ENCODE data around the gene PTGER2.

Gene PTGER2

DNA sequence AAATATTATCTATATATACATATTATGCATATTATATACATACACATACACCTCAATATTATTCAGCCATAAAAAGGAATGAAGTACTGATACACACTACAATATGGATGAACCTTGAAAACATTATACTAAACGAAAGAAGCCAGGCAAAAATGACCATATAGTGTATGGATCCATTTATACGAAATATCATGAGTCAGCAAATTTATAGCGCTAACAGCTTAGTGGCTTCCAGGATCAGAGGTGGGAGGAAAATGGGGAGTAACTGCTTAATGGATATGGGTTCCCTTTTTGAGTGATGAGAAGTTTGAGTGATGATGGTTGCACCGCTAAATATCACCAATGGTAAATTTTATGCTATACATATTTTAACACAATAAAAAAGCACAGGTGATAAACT, 32.7 kb downstream of the PTGER2 start:
- Histone ChIP-seq H3F3A (ENCODE audit: low read depth) (no peaks in the 10 kb centered on the region), H3K79me2 (ENCODE audit: insufficient read depth, low read length) (no peaks in the 10 kb centered on the region), H3K4me1 (ENCODE audit: insufficient read depth, low read length, poor library complexity, severe bottlenecking) (peaks cover 2% of the 10 kb centered on the region), H3K9ac (ENCODE audit: low read depth, low read length, poor library complexity, severe bottlenecking) (no peak overlapping the region), H3K36me3 (ENCODE audit: insufficient read depth, low read length) (no peaks in the 10 kb centered on the region), H3K9me3 (ENCODE audit: insufficient read depth, low read depth, low read length) (no peaks in the 10 kb centered on the region), H4K20me1 (ENCODE audit: insufficient read depth, low read length, poor library complexity, severe bottlenecking) (no peaks in the 10 kb centered on the region), H3K4me3 (ENCODE audit: low read length, poor library complexity, severe bottlenecking) (no peak overlapping the region), H3K9me2 (replicated peaks; ENCODE audit: low read depth, low read length) (no peaks in the 10 kb centered on the region), H3K27me3 (ENCODE audit: insufficient read depth, low read length, poor library complexity, severe bottlenecking) (peaks cover 47% of the 10 kb centered on the region), H2AFZ (ENCODE audit: low read length) (no peak overlapping the region), H3K4me2 (ENCODE audit: low read depth, low read length, poor library complexity, severe bottlenecking) (no peak overlapping the region)
- no peak for TF ChIP-seq EZH2phosphoT487 (IDR thresholded peaks at IDR 0.05; ENCODE audit: borderline replicate concordance)
- TF ChIP-seq, protein P1, sequence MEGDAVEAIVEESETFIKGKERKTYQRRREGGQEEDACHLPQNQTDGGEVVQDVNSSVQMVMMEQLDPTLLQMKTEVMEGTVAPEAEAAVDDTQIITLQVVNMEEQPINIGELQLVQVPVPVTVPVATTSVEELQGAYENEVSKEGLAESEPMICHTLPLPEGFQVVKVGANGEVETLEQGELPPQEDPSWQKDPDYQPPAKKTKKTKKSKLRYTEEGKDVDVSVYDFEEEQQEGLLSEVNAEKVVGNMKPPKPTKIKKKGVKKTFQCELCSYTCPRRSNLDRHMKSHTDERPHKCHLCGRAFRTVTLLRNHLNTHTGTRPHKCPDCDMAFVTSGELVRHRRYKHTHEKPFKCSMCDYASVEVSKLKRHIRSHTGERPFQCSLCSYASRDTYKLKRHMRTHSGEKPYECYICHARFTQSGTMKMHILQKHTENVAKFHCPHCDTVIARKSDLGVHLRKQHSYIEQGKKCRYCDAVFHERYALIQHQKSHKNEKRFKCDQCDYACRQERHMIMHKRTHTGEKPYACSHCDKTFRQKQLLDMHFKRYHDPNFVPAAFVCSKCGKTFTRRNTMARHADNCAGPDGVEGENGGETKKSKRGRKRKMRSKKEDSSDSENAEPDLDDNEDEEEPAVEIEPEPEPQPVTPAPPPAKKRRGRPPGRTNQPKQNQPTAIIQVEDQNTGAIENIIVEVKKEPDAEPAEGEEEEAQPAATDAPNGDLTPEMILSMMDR (conservative IDR thresholded peaks at IDR 0.05; ENCODE audit: low read length): no peak

DNA sequence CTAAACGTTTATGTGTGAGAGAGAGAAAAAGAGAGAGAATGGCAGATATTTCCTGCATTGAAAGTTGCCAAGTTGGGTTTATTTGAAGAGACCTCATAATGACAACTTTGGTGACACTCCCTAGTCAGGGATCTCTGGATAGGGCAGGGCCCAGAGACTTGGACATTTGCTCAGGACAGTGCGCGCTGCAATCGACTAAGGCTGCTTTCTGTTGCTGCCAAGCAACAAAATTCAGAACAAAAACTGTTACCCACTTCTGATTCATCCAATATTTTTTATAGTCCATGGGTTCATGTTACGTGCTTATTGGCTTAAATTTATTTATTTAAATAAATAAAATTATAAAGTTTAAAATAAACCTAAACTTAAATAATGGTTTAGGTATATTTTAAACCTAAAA, 34.2 kb downstream of the PTGER2 start:
- Histone ChIP-seq H3K27me3 (ENCODE audit: insufficient read depth, low read length, poor library complexity, severe bottlenecking) (peaks cover 57% of the 10 kb centered on the region), H3K4me1 (ENCODE audit: insufficient read depth, low read length, poor library complexity, severe bottlenecking) (peaks cover 11% of the 10 kb centered on the region), H3K9me3 (ENCODE audit: insufficient read depth, low read depth, low read length) (no peaks in the 10 kb centered on the region), H3K79me2 (ENCODE audit: insufficient read depth, low read length) (no peaks in the 10 kb centered on the region), H3K4me3 (ENCODE audit: low read length, poor library complexity, severe bottlenecking) (no peak overlapping the region), H3K9me2 (replicated peaks; ENCODE audit: low read depth, low read length) (no peaks in the 10 kb centered on the region), H3K36me3 (ENCODE audit: insufficient read depth, low read length) (no peaks in the 10 kb centered on the region), H2AFZ (ENCODE audit: low read length) (no peak overlapping the region), H3K4me2 (ENCODE audit: low read depth, low read length, poor library complexity, severe bottlenecking) (no peak overlapping the region), H3F3A (ENCODE audit: low read depth) (no peaks in the 10 kb centered on the region), H3K9ac (ENCODE audit: low read depth, low read length, poor library complexity, severe bottlenecking) (no peak overlapping the region), H4K20me1 (ENCODE audit: insufficient read depth, low read length, poor library complexity, severe bottlenecking) (no peaks in the 10 kb centered on the region)
- TF ChIP-seq, protein P1 (conservative IDR thresholded peaks at IDR 0.05; ENCODE audit: low read length): no peak
- no peak for TF ChIP-seq EZH2phosphoT487 (IDR thresholded peaks at IDR 0.05; ENCODE audit: borderline replicate concordance)

DNA sequence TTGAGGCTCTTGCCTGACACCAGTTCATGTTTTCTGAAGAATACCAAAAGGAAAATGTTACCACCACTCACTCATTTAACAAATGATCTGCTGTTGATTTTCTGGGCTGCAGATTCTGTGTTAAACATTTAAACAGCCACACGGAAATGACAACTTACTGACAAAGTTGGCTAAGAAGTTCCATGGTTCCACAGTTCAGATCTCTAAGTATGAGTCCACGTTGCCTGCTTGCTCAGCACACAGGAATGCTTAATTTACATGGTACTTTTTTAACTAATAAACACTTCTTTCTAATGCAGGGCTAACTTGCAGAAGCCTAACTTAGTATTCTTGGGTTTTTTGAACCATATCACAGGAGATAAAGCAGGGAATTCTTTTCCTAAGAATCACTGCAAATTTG, 34.7 kb downstream of the PTGER2 start:
- Histone ChIP-seq H3K79me2 (ENCODE audit: insufficient read depth, low read length) (no peaks in the 10 kb centered on the region), H3K27me3 (ENCODE audit: insufficient read depth, low read length, poor library complexity, severe bottlenecking) (peaks cover 62% of the 10 kb centered on the region), H3K4me3 (ENCODE audit: low read length, poor library complexity, severe bottlenecking) (no peak overlapping the region), H3K9ac (ENCODE audit: low read depth, low read length, poor library complexity, severe bottlenecking) (no peak overlapping the region), H2AFZ (ENCODE audit: low read length) (no peak overlapping the region), H3F3A (ENCODE audit: low read depth) (no peaks in the 10 kb centered on the region), H3K9me2 (replicated peaks; ENCODE audit: low read depth, low read length) (no peaks in the 10 kb centered on the region), H3K9me3 (ENCODE audit: insufficient read depth, low read depth, low read length) (no peaks in the 10 kb centered on the region), H3K4me2 (ENCODE audit: low read depth, low read length, poor library complexity, severe bottlenecking) (no peak overlapping the region), H3K36me3 (ENCODE audit: insufficient read depth, low read length) (no peaks in the 10 kb centered on the region), H4K20me1 (ENCODE audit: insufficient read depth, low read length, poor library complexity, severe bottlenecking) (no peaks in the 10 kb centered on the region), H3K4me1 (ENCODE audit: insufficient read depth, low read length, poor library complexity, severe bottlenecking) (peaks cover 11% of the 10 kb centered on the region)
- TF ChIP-seq, protein P1 (conservative IDR thresholded peaks at IDR 0.05; ENCODE audit: low read length): no peak
- no peak for TF ChIP-seq EZH2phosphoT487 (IDR thresholded peaks at IDR 0.05; ENCODE audit: borderline replicate concordance)
